Measurements from ENCODE around the gene SLC38A10.

The SLC38A10 gene

DNA sequence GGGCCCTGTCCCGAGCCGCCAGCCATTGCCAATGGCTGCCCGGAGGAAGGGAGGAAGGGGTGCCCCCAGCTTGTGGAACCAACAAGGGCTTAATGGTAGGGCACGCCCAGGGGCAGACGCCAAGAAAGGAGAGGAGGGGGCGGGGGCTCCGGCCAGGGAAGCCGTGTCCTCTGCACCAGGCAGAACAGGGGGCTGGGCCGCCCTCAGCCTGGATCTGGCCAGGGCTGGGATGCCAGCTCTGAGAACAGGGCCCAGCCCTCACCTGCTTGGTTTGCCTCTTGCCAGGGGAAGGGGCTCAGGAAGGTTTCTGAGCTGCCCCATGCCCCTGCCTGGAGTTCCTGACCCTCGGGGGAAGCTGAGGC lies 35.8 kb upstream of the SLC38A10 start:
- DNase-seq = no peak

DNA sequence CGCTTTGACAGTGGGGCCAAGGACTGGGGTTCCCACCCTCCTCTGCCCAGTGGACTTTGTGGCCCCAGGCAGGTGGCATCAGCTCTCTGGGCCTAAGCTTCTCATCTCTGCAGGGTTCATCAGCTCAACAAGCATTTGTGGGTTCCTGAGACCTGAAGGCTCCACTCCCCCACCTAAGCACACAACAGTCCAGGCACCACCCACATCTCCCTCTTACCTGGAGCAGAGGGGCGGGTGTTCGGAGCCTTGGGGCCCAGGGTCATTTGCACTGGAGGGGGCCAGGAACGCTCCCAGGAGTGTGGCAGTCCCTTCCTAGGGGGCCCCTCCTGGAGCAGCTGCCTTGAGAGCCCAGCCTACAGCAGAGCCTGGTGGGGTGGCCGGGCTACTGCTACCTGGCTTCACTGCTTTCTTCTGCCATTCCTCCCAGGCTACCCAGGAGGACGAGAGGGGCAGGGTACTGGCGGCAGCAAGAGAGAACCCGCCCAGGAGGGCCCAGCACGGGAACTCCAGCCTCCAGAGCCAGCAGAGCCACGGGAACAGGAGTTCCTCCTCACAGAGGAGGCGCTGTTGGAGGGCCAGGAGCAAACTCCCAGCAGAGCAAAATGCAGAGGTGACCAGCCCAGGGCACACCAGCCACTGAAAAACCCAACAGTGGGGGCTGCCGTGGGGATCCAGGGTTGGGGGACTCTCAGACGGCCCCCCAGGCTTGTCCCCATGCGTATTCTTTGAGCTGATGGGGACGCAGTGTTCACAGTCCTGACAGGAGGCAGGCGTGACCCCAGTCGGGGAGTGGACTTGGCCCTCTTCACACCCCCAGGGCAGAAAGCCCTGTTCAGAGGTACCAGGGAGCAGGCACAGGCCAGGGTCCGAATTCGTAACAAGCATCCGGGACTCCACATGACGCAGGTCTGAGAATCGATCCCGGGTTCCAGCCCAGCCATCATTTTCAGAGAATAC lies 35.1 kb upstream of the SLC38A10 start:
- DNase-seq = no peak

- DNase-seq = peak; percentile 16 to 88
These were observed 34.1 kb upstream of the SLC38A10 start for GRCh38 chr17:81328978-81329926.

GRCh38 chr17:81328489-81328888 lies 33.4 kb upstream of the SLC38A10 start:
- DNase-seq = no peak

DNA sequence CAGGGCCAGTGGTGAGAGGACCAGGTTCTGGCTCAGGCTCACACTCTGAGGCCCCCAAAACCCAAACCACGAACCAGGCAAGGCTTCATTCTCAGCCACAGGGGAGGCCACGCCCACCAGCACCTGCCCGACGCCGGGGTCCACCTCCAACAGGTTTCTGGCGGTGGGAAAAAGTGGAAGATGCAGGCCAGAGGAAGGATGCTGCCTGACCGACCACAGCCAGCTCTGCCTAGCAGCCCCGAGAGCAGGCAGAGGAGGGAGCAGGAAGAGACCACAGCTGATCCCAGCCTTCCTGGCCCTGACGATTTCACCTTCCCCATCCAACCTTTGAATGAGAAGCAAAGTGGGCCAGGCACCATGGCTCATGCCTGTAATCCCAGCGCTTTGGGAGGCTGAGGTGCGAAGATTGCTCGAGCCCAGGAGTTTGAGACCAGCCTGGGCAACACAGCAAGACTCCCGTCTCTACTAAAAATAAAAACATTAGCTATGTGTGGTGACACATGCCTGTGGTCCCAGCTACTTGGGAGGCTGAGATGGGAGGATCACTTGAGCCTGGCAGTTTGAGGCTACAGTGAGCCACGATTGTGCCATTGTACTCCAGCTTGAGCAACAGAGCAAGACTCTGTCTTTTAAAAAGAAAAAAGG lies 30.7 kb upstream of the SLC38A10 start:
- DNase-seq = no peak

GRCh38 chr17:81324851-81325713 lies 30.0 kb upstream of the SLC38A10 start:
- DNase-seq = no peak

- no peak for DNase-seq
These were observed 29.2 kb upstream of the SLC38A10 start for GRCh38 chr17:81324177-81324850.

DNA sequence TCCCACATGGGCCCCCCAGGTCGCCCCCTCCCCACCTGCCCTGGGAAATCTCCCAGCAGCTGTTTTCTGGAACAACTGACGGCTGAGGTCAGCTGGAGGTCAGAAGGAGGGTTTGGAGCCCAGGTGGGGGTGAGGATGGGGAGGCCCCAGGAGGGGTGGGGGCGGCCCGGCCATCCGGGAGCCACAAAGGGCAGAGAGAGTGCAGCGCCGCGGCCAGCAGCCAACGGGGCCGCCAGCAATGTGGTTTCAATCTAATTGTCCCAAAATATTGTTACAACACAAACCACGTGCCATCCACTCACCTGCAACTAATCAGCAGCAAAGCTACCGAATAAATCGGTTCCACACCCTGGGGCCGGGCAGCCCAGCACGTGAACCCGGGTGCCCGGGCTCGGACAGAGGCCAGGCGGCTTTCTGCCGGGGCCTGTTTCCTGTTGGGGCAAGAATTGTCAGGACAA lies 28.3 kb upstream of the SLC38A10 start:
- no peak for DNase-seq

- DNase-seq = no peak
These were observed 27.9 kb upstream of the SLC38A10 start for GRCh38 chr17:81323083-81323369.

- DNase-seq = no peak
These were observed 27.4 kb upstream of the SLC38A10 start for GRCh38 chr17:81322271-81323082.

DNA sequence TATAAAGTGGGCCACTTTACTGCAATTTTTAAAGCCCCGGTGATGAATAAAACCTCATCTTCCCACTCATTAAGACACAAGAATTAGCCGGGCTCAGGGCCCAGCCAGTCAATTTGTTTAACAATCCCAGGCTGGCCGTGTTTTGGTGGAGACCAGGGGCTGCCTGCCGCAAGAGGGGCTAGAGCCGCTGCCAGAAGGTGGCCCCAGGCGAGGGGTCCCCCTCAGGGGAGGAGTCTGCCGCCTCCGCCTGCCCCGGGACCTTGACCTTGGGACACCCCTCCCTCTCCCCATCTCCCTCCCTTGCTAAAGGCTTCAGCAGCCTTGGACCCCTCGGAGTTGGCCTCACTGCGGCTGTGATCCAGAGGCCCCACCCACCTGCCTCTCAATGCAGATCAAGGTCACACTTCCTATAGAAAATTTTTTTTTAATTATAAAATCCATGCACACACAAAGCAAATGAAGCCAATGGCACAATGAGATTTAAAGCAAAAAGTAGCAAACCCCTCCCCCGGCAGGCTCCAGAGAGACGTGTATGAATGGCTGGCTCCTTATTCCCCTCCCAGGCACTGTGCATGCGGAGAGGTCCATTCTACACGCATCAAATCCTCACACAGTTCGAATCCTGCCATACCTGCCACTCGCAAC lies 23.0 kb upstream of the SLC38A10 start:
- no peak for DNase-seq

DNA sequence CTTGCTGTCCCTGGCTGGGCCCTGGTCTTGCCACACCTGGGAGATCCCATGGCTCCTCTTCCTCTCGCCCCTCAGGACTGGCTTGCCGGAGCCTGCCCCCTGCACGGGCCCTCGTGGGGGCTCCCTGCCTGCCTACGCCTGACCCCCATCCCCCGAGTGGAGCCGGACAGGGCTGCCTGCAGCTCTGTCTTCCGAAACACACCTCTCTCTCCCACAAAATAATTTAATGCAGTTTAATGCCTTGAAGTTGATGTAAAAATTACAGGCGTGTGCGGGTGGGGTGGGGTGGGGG lies 22.4 kb upstream of the SLC38A10 start:
- DNase-seq = no peak

DNA sequence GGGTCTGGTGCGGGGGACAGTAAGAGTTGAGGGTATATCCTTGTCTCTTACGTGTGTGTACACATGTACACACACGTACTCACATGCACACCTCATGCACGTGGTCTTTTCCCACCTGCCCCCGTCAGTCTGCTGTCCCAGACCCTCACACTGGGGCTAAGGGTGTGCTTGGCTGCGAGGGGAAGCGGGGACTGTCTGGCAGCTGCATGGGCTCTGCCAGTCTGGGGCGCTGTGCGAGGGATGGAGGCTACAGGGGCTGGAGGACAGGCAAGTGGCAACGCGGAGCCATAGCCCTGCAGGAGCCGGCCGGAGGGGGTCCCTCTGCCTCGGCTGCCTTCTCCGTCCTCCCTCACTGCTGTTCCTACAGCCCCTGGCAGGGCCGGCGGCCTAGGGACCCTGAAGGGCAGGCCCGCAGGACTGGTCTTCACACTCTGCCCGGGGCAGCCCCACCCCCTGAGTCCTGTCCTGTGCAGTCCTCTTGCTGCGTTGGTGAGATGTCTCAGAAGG lies 20.8 kb upstream of the SLC38A10 start:
- DNase-seq = no peak

DNA sequence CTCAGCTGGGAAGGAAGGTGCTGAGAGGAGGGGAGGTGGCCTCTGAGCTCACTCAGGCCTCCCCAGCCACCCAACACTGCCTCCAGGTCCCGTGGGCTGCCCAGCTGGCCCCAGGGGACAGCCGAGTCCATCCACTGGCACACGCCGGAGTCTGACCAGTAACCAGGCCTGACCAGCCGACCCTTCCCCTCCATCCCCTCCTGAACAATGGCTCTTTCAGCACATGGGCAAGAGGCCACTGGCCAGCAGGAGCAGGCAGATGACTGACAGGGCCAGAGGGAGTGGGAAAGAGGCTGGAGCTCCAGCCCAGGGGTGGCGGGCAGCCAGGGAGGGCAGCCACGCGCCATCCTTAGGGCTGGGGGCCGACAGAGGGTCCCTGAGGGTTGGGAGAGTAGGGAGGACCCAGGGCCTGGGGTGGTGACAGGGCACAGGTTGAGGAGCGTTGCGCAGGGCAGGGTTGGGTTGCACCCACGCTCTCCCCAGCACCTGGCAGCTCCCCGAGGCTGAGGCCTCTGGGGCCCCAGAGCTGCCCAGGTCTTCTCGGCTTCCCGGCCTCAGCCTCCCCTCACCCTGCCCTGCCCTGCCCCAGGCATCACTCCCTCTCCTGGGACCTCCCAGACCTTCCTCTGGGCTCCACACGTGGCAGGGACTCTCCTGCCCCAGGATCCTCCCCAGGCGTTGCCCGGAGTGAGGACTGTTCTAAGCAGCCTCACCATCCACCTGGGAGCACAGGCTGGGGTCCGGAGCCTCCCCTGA lies 20.2 kb upstream of the SLC38A10 start:
- DNase-seq = no peak

GRCh38 chr17:81314398-81315081 lies 19.4 kb upstream of the SLC38A10 start:
- no peak for DNase-seq

GRCh38 chr17:81313776-81314397 lies 18.8 kb upstream of the SLC38A10 start:
- no peak for DNase-seq

DNA sequence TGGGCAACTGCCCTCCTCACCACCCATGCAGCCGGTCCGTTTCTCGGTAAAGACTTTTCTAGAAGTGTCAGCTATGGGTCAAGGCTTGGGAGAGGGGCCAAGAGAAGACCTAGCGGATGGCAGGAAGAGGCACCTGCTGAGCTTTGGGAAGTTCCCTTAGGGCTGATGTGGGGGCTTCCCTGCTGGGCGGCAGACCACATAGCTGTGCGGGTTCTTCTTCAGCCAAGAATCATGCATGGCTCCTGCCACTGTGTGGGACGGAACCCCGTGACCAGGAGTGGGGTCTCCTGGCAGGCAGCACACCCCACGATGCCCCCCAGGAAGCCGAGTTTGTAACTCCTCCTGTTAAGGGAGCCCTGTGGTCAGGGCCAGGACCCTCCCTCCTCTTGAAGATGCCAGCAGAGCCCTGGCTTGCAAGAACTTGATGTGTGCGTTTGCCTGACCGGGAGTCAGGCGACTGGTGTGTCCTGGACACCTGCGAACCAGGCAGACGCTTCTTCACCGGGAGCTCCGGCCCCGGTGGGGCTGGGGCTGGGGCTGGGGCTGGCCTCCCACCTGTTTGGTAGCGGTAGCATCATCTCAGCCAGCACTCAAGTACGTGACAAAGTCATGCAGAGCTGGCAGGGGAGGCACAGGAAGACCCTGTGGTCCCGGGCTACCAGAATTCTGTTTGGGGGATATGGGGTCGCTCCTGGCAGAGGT lies 17.7 kb upstream of the SLC38A10 start:
- DNase-seq = no peak

DNA sequence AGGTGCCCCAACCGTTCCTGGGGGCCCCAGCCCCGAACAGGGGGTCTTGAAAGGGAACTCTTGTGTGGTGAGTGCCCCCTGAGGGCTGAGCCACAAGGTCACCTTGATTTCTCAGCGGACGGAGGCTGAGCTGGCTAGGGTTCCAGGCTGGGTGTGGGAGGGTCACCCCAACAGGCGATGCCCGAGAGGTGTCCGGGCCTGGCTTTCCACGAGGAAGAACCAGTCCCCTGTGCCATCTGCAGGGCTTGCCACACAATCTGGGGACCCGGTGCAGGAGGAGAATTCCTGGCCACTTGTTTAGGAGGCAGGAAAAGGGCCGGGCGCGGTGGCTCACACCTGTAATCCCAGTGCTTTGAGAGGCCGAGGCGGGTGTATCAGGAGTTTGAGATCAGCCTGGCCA lies 16.8 kb upstream of the SLC38A10 start:
- no peak for DNase-seq

Measured in NCI-H446 (cell line).